GM18526 (cell line): ENCODE results near the gene STAT2.

Source experiments
- POLR2A ChIP-seq: IDR thresholded peaks from 3 replicates; pipeline ENCODE4 v1.6.1; 2011; ENCODE audit not compliant: insufficient read length; ENCODE audit errors: extremely low read depth

STAT2 gene

GRCh38 chr12:56359851-56360767 lies at the start of gene STAT2:
STAT2 (minus strand) TSS chr12:56360107; CDS start chr12:56356571, 3,536 bp downstream.
- TF ChIP-seq POLR2A, result peak; percentile 92

GRCh38 chr12:56408799-56409417 lies 49.0 kb upstream of the STAT2 start:
- no peak for TF ChIP-seq POLR2A

GRCh38 chr12:56398324-56398723 lies 38.4 kb upstream of the STAT2 start:
- no peak for TF ChIP-seq POLR2A

- TF ChIP-seq POLR2A, result no peak
These were observed 32.4 kb upstream of the STAT2 start for GRCh38 chr12:56392331-56392730.

- no peak for TF ChIP-seq POLR2A
These were observed 31.8 kb upstream of the STAT2 start for GRCh38 chr12:56391721-56392120.

- no peak for TF ChIP-seq POLR2A
These were observed 29.5 kb upstream of the STAT2 start for GRCh38 chr12:56389412-56389811.

- no peak for TF ChIP-seq POLR2A
These were observed 27.3 kb upstream of the STAT2 start for GRCh38 chr12:56387152-56387736.

GRCh38 chr12:56385873-56386272 lies 26.0 kb upstream of the STAT2 start:
- no peak for TF ChIP-seq POLR2A

- no peak for TF ChIP-seq POLR2A
These were observed 22.7 kb upstream of the STAT2 start for GRCh38 chr12:56382611-56383010.

- no peak for TF ChIP-seq POLR2A
These were observed 18.0 kb upstream of the STAT2 start for GRCh38 chr12:56377989-56378316.

GRCh38 chr12:56377310-56377988 lies 17.5 kb upstream of the STAT2 start:
- TF ChIP-seq POLR2A, result no peak

- TF ChIP-seq POLR2A, result no peak
These were observed 15.9 kb upstream of the STAT2 start for GRCh38 chr12:56375598-56376434.

- TF ChIP-seq POLR2A, result no peak
These were observed 15.1 kb upstream of the STAT2 start for GRCh38 chr12:56374726-56375597.

GRCh38 chr12:56373515-56373914 lies 13.6 kb upstream of the STAT2 start:
- TF ChIP-seq POLR2A, result no peak
